ENCODE results near the gene MAPK10.

DNA sequence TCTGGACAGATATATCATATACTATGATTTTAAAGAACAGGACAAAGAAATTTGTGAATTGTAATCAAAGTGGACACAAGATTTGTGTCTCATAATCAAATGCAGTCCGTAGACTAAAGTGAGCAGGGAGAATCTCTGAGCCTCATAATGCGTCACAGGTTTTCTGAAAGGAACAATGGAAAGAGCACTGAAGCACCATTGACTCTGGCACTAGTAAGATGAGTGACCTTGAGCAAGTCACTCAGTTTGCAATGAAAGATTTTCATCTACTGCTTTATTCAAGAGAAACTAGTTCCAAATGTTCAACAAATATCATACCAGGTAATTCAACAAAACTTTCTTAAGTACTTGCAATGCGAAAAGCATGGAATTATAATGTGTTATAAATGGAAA, 315.3 kb downstream of the MAPK10 start:
- TF ChIP-seq POLR2AphosphoS5 (IDR thresholded peaks at IDR 0.05; ENCODE audit: insufficient read depth, low read depth, low read length) (no peak), POLR2A (IDR thresholded peaks at IDR 0.05; ENCODE audit: low read depth, low read length) (no peak), EZH2 (IDR thresholded peaks at IDR 0.05; ENCODE audit: borderline replicate concordance, low read depth, low read length, severe bottlenecking) (no peak), MYC (IDR thresholded peaks at IDR 0.05; ENCODE audit: low read depth, low read length) (no peak)
- TF ChIP-seq, protein P1, sequence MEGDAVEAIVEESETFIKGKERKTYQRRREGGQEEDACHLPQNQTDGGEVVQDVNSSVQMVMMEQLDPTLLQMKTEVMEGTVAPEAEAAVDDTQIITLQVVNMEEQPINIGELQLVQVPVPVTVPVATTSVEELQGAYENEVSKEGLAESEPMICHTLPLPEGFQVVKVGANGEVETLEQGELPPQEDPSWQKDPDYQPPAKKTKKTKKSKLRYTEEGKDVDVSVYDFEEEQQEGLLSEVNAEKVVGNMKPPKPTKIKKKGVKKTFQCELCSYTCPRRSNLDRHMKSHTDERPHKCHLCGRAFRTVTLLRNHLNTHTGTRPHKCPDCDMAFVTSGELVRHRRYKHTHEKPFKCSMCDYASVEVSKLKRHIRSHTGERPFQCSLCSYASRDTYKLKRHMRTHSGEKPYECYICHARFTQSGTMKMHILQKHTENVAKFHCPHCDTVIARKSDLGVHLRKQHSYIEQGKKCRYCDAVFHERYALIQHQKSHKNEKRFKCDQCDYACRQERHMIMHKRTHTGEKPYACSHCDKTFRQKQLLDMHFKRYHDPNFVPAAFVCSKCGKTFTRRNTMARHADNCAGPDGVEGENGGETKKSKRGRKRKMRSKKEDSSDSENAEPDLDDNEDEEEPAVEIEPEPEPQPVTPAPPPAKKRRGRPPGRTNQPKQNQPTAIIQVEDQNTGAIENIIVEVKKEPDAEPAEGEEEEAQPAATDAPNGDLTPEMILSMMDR (IDR thresholded peaks at IDR 0.05; ENCODE audit: extremely low read depth in 1 of 2, insufficient read depth in 1 of 2, low read depth in 1 of 2, low read length in 2 of 2) = no peak
- TF ChIP-seq, protein P2, sequence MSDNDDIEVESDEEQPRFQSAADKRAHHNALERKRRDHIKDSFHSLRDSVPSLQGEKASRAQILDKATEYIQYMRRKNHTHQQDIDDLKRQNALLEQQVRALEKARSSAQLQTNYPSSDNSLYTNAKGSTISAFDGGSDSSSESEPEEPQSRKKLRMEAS (IDR thresholded peaks at IDR 0.05; ENCODE audit: insufficient read depth, insufficient read length) = no peak

All from endothelial cell of umbilical vein (primary cell).